ENCODE data around the gene ACOXL.

- TF ChIP-seq POLR2AphosphoS5 (IDR thresholded peaks at IDR 0.05; ENCODE audit: low read length) (no peak), RFX5 (IDR thresholded peaks at IDR 0.05; ENCODE audit: low read depth, low read length) (no peak), RELA (IDR thresholded peaks at IDR 0.05; ENCODE audit: borderline replicate concordance, partially characterized antibody) (no peak), USF1 (IDR thresholded peaks at IDR 0.05; ENCODE audit: borderline replicate concordance, extremely low read length, insufficient read depth, low read depth, low read length) (no peak), HDAC6 (IDR thresholded peaks at IDR 0.05; ENCODE audit: unreplicated experiment) (no peak), FOS (IDR thresholded peaks at IDR 0.05; ENCODE audit: borderline replicate concordance, extremely low read depth, insufficient read length) (no peak)
- TF ChIP-seq, protein P1, sequence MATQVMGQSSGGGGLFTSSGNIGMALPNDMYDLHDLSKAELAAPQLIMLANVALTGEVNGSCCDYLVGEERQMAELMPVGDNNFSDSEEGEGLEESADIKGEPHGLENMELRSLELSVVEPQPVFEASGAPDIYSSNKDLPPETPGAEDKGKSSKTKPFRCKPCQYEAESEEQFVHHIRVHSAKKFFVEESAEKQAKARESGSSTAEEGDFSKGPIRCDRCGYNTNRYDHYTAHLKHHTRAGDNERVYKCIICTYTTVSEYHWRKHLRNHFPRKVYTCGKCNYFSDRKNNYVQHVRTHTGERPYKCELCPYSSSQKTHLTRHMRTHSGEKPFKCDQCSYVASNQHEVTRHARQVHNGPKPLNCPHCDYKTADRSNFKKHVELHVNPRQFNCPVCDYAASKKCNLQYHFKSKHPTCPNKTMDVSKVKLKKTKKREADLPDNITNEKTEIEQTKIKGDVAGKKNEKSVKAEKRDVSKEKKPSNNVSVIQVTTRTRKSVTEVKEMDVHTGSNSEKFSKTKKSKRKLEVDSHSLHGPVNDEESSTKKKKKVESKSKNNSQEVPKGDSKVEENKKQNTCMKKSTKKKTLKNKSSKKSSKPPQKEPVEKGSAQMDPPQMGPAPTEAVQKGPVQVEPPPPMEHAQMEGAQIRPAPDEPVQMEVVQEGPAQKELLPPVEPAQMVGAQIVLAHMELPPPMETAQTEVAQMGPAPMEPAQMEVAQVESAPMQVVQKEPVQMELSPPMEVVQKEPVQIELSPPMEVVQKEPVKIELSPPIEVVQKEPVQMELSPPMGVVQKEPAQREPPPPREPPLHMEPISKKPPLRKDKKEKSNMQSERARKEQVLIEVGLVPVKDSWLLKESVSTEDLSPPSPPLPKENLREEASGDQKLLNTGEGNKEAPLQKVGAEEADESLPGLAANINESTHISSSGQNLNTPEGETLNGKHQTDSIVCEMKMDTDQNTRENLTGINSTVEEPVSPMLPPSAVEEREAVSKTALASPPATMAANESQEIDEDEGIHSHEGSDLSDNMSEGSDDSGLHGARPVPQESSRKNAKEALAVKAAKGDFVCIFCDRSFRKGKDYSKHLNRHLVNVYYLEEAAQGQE (IDR thresholded peaks at IDR 0.05; ENCODE audit: low read depth, low read length), result no peak
- TF ChIP-seq, protein P2, sequence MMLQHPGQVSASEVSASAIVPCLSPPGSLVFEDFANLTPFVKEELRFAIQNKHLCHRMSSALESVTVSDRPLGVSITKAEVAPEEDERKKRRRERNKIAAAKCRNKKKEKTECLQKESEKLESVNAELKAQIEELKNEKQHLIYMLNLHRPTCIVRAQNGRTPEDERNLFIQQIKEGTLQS (IDR thresholded peaks at IDR 0.05; ENCODE audit: borderline replicate concordance, extremely low read depth, low read depth, low read length), result no peak
These were observed 369.2 kb downstream of the ACOXL start for GRCh38 chr2:111101592-111101991.

Data from GM12878 (cell line).